ENCODE measurements around the gene NUDCD2.

The NUDCD2 gene
- 28.4 to 30.9 reads per million in 2 experiments for total RNA-seq

DNA sequence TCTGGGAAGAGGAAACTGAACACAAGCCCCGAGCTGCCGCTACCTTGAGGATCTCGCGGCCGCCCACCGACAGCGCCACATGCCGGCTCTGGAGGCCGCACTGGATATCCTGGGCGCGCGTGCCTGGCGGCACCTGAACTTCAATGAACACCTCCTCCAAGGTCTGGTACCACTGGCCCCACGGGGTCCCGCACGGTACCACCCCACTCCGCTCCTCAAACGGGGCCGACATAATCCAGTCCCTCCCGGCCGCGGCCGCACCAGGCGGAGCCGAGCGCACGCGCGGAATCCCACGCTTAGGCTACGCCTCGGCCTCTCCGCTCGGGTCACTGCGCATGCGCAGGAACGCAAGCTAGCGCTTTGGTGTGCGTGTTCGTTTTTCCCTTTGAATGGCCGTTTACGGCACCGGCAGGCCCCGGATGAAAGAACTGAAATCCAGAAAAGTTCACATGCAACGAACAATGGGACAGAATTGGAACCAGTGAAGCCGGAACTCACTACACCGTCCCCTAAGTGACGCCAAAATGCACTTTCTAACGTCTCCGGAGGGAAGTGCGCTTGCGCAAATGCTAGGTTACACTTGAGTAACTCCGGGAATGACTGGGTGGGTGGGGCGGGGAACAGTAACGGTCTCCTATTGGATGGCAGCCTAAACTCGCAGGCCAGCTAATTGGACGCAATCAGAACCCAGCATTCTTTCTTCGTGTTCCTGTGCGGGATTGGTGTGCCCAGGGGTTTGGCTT, at the start of gene NUDCD2:
NUDCD2 (minus strand) TSS at position 284 of the 743 bp plus-strand sequence; CDS start at position 232, 52 bp downstream.
- peak; percentile 89 for DNase-seq (ENCODE audit: low read depth)

DNA sequence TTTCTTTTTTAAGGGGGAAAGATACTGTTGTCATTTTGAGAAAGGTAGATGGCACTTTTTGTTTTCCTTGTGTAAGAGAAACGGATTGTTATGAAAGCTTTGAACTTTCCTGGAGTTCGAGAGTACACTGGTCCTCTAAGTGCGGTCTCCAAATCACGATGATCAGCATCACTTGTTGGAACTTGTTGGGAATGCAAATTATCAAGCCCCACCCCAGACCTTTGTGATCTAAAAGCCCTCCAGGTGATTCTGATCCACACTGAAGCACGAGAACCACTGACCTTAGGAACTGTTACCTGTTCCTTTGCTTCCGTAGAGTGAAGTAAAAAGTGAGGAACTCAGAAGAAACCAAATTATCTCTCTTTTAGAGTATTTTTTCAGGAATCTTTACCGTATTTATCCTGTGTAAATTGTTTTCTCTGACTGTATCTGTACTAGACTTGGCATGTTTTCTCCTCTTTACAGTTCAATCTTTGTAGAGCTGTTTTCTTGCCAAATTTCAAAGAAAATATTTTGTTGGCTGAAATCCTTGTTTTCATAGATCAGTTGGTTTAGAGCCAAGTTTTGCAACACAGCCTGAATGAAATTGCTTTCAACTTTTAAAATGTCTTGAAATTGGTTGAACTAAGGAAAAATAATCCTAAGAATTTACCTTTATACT, 49.5 kb upstream of the NUDCD2 start:
- no peak for DNase-seq (ENCODE audit: low read depth)

- no peak for DNase-seq (ENCODE audit: low read depth)
These were observed 48.9 kb upstream of the NUDCD2 start for GRCh38 chr5:163508753-163509152.

GRCh38 chr5:163506726-163507125, 46.8 kb upstream of the NUDCD2 start:
- DNase-seq (ENCODE audit: low read depth), result no peak

DNA sequence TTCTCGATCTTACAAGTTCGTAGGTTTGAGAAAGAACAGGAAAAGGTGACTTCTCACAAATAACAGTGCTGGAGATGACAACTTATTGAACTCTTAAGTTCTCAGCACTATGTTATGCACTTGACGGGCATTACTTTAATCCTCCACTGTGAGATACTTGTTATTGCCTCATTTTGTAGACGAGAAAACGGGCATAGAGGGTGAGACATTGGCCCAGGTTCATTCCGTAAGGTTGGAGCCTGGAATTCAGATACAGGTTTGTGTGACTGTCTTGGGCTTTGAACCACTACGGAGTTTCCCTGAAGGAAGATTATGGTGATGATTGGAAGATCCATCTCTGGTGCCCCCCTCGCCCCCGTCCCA, 46.2 kb upstream of the NUDCD2 start:
- DNase-seq (ENCODE audit: low read depth), result no peak

DNA sequence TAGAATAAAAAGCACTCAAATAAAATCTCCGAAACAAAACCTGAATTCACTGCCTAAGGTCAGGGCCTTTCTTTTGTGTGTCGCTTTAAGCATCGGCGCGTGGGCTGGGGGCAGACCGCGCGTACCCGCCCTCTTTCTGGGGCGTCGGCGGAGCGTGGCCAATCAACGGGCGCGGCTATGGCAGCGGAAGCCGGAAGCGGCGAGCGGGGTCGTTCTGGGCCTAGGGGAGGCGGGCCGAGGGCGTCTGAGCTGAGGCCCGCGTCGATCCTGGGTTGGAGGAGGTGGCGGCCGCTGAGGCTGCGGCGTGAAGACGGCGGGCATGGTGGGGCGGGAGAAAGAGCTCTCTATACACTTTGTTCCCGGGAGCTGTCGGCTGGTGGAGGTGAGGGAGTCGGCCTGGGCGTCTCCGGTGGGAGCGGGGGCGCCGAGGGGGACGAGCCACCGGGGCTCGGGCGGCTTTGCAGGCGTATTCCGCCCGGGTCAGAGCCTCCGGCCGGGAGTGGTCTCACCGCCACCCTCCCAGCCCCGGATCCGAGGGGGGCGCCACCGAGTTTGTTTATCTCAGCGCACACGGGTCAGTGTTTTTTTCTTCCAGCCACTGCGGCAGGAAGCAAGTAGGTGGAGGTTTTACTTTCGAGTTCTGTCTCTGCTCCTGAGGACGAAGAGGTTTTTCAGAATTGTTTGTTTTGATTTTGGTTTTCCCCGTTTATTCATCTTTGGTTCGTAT, 45.6 kb upstream of the NUDCD2 start, which contains the start of gene MAT2B:
MAT2B (plus strand) TSS at position 252 of the 727 bp plus-strand sequence; CDS start at position 320, 68 bp downstream.
- peak; percentile 94 for DNase-seq (ENCODE audit: low read depth)

GRCh38 chr5:163505049-163505367, 45.1 kb upstream of the NUDCD2 start:
- no peak for DNase-seq (ENCODE audit: low read depth)

- no peak for DNase-seq (ENCODE audit: low read depth)
These were observed 44.4 kb upstream of the NUDCD2 start for GRCh38 chr5:163504079-163504931.

DNA sequence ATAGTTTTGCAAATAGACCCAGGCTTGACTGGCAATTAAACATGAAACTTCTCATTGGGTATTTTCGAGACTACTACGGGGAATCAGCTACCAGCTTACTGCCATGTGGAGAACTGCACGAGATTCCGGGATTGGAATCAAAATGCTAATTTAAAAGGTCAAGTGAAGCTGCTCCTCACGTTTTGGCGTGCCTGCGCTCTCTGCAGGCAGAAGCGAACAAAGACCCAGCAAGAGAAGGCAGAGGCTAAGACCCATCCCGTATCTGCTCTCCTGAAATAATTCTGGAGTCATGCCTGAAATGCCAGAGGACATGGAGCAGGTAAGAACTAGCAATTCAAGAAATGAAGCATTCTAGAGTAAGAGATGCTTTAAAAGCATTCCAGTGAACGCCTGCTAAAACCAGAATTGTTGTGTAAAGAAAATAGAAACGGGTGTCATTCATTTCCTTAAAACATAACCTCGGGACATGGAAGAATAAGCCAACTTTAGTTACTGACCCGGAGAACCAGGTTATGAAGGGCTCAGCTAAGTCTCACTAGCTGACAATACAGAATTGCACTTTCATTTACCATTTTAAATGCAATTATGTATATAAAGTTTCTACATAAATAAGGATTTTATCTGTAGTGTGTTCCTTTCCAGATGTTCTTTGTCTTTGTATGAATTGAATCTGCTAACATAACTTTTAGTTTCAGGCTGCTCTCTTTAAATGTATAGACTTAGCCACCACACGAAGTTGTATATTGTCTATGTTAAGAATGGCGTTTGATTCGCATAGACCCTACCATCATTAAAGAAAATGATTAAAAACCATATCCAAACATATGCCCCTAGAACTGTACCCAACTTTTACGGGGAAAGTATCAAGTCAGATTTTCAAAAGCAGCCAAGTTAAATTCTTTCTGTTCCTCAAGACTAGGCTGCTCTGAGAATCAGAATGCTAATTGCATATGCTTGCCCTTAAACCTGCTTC, 43.5 kb upstream of the NUDCD2 start:
- no peak for DNase-seq (ENCODE audit: low read depth)

- no peak for DNase-seq (ENCODE audit: low read depth)
These were observed 42.6 kb upstream of the NUDCD2 start for GRCh38 chr5:163502521-163502920.

GRCh38 chr5:163498886-163499285, 39.0 kb upstream of the NUDCD2 start:
- no peak for DNase-seq (ENCODE audit: low read depth)

DNA sequence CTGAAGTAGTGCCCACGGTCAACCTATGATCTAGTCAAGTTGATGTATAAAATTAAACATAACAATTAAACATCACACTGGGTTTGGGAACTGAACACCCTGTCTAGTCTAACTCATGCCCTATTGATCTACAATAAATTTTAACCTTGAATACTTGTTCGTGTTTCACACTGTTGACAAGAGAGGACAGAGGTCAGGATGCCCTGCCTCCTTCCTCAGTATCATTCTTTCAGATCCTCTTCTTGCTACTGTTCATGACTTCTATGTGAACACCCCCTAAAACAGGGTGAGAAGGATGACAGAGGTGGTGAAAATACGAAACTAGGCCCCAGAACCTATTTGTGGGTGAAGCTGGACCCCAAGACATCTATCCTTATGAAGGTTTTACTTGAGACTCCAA, 37.4 kb upstream of the NUDCD2 start:
- DNase-seq (ENCODE audit: low read depth), result no peak

DNA sequence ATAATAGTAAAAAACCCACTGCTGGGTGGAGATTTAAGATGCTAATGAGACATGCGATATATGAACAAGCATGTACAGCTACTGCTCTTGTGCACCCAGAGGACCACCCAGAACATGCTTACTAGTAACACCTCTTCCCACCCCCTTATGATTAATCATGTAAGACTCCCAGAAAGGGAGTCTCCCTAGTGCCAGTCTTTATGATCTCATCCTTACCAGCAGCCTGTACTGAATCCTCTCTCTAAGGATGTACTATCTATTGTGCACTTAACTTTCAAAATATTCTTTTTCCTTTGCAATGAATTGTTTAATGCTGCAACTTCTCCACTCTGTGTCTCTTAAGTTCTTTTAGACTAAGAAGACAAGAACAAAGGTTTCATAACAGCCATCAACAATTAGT, 36.4 kb upstream of the NUDCD2 start:
- no peak for DNase-seq (ENCODE audit: low read depth)

DNA sequence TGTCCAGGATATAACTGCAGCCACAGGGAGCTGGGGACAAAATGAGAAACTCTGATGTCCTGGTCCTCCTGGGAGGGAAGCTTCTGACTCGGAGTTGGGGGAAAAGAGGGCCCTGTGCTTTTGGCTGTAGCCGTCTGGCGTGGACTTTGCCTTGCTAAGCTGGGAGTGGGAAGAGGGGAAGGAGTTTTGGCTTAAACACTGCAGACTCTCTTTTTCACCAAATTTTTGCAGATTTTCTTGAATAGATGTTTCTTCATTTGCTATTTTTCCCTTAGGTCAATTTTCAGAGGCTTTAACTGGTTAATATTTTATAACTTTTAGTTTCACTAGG, 29.8 kb upstream of the NUDCD2 start:
- no peak for DNase-seq (ENCODE audit: low read depth)

GRCh38 chr5:163489055-163489744, 29.3 kb upstream of the NUDCD2 start:
- DNase-seq (ENCODE audit: low read depth), result no peak

- no peak for DNase-seq (ENCODE audit: low read depth)
These were observed 19.0 kb upstream of the NUDCD2 start for GRCh38 chr5:163478982-163479271.

- DNase-seq (ENCODE audit: low read depth), result no peak
These were observed 18.5 kb upstream of the NUDCD2 start for GRCh38 chr5:163478126-163478981.

DNA sequence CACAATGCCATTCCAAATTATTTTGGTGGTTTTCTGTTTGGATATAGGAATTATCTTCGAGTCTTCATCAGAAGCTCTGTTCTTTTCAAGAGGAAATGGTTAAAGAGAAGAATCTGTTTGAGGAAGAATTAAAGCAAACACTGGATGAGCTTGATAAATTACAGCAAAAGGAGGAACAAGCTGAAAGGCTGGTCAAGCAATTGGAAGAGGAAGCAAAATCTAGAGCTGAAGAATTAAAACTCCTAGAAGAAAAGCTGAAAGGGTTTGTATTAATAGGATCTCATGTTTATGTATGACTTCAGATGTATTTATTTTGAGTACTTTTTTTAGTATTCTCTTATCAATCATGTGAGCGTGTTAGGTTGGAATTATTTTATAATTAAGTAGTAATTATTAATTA, 15.5 kb upstream of the NUDCD2 start:
- no peak for DNase-seq (ENCODE audit: low read depth)

- DNase-seq (ENCODE audit: low read depth), result no peak
These were observed 13.8 kb upstream of the NUDCD2 start for GRCh38 chr5:163473635-163474243.

All from T follicular helper cell (primary cell).